Measurements from ENCODE around the gene LRRC53.

Gene LRRC53

GRCh38 chr1:74496669-74497068 is 15.7 kb downstream of the LRRC53 start:
- no peak for DNase-seq

GRCh38 chr1:74486036-74486435 is 26.4 kb downstream of the LRRC53 start:
- no peak for DNase-seq

GRCh38 chr1:74485622-74486021 is 26.8 kb downstream of the LRRC53 start:
- DNase-seq: no peak

GRCh38 chr1:74481607-74482006 is 30.8 kb downstream of the LRRC53 start:
- no peak for DNase-seq

GRCh38 chr1:74480068-74480467 is 32.3 kb downstream of the LRRC53 start:
- DNase-seq: no peak

- no peak for DNase-seq
These were observed 33.4 kb downstream of the LRRC53 start for GRCh38 chr1:74478979-74479378.

- DNase-seq: no peak
These were observed 37.8 kb downstream of the LRRC53 start for GRCh38 chr1:74474585-74474984.

GRCh38 chr1:74471470-74471869 is 40.9 kb downstream of the LRRC53 start:
- no peak for DNase-seq

- DNase-seq: no peak
These were observed 41.5 kb downstream of the LRRC53 start for GRCh38 chr1:74470936-74471335.

- no peak for DNase-seq
These were observed 42.2 kb downstream of the LRRC53 start for GRCh38 chr1:74470251-74470650.

- DNase-seq: no peak
These were observed 43.3 kb downstream of the LRRC53 start for GRCh38 chr1:74468982-74469603.

GRCh38 chr1:74467786-74468377 is 44.5 kb downstream of the LRRC53 start:
- no peak for DNase-seq

GRCh38 chr1:74465193-74465681 is 47.2 kb downstream of the LRRC53 start:
- DNase-seq: no peak

GRCh38 chr1:74464037-74464436 is 48.4 kb downstream of the LRRC53 start:
- DNase-seq: no peak

GRCh38 chr1:74463333-74463988 is 49.0 kb downstream of the LRRC53 start:
- DNase-seq: no peak

GRCh38 chr1:74457253-74457652 is 55.2 kb downstream of the LRRC53 start:
- no peak for DNase-seq

GRCh38 chr1:74455390-74455789 is 57.0 kb downstream of the LRRC53 start:
- no peak for DNase-seq

- DNase-seq: no peak
These were observed 59.1 kb downstream of the LRRC53 start for GRCh38 chr1:74453277-74453676.

GRCh38 chr1:74452035-74452434 is 60.4 kb downstream of the LRRC53 start:
- DNase-seq: no peak

- DNase-seq: no peak
These were observed 75.4 kb downstream of the LRRC53 start for GRCh38 chr1:74437035-74437434.

GRCh38 chr1:74436078-74436477 is 76.3 kb downstream of the LRRC53 start:
- DNase-seq: no peak

GRCh38 chr1:74434321-74434720 is 78.1 kb downstream of the LRRC53 start:
- DNase-seq: no peak

GRCh38 chr1:74432325-74432724 is 80.1 kb downstream of the LRRC53 start:
- no peak for DNase-seq

GRCh38 chr1:74431531-74431930 is 80.9 kb downstream of the LRRC53 start:
- DNase-seq: no peak
